ENCODE data around the gene HAGHL.

DNA sequence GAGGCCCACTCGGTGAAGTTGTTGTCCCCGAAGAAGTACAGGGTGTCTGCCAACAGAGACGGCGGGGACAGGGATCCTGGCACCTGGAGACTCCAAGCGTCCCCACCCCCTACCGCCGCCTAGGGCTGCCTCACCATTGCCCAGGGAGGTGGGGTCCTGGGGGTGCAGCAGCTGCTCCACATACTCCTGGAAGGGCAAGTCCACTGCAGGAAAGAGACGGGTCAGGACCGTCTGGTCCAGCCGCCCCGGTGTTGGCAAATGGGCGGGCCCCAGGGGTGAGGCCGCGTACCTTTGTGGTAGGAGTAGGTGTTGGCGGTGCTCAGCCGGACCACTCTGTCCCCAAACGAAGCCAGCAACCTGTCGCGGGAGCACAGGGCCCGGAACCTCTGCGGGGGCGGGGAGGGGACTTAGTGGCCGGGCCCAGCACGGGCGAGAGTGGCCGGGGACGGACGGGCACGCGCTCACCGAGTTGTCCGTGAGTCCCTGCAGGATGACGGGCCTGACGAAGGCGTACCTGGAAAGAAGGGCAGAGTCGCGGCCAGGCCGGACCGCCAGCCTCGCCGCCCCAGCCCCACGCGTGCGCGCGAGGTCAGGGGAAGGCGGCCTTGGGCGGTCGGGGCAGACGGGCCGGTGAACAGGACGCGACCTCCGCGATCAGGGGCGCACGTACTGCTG, 43.4 kb upstream of the HAGHL start:
- no peak for TF ChIP-seq GATA2 (IDR thresholded peaks at IDR 0.05; ENCODE audit: low read depth, low read length)
- TF ChIP-seq GATA3 (IDR thresholded peaks at IDR 0.05; ENCODE audit: low read depth, low read length) = no peak
